Prostate gland (tissue), 2 donors: ENCODE results near the gene ST8SIA1.

Experiments used
- CTCF ChIP-seq, 4 experiments: fragments of 200-600 bp in 2 of 4; fragments of 450-650 bp in 2 of 4; sonication (generic) in 2 of 4; IDR thresholded peaks; 1 replicate in 3 of 4; 2 replicates in 1 of 4; pipeline ENCODE4 v1.5.1; 2016 to 2019; ENCODE audit warnings: antibody characterized with exemption in 4 of 4, mild to moderate bottlenecking in 2 of 4, moderate library complexity in 2 of 4
- POLR2A ChIP-seq: fragments of 450-650 bp; IDR thresholded peaks from one replicate; pipeline ENCODE4 v1.6.1; 2016; ENCODE audit warnings: antibody characterized with exemption, mild to moderate bottlenecking

GRCh38 chr12:22211128-22211527 is 123.4 kb downstream of the ST8SIA1 start:
- TF ChIP-seq CTCF (IDR thresholded peaks at IDR 0.05) (no peak), POLR2A (no peak)
